CD4-positive, alpha-beta T cell treated with Interleukin-15 for 4 hours (primary cell): ENCODE data around the gene FHIP2A.
"Not testable (repeated sequence)": the region's sequence is repeated elsewhere in the genome, so short reads cannot be mapped to it uniquely, and the experiment has no call there.

Source experiments
- DNase-seq: peaks from one replicate; pipeline ENCODE4 v3.0.0-alpha.2; 2020; ENCODE audit warnings: low spot score

The FHIP2A gene

DNA sequence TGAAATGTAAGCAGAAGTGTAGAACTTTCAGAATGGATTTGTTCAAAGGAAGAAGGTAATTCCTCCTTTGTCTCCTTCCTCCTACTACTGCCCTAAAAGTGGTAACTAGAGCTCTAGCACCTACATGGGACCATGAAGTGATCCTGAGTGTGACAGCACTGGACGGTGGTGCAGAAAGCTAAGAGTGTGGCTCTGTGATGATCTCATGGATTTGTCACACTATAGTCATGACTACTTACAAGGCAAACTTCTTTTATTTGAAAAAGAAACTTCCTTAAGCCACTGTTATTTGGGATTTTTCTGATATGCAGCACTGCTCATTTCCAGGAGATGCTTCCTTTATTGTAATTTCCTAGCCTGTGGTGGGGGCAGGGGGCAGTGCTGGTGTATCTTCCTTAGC, 5.8 kb upstream of the FHIP2A start:
- no peak for DNase-seq

DNA sequence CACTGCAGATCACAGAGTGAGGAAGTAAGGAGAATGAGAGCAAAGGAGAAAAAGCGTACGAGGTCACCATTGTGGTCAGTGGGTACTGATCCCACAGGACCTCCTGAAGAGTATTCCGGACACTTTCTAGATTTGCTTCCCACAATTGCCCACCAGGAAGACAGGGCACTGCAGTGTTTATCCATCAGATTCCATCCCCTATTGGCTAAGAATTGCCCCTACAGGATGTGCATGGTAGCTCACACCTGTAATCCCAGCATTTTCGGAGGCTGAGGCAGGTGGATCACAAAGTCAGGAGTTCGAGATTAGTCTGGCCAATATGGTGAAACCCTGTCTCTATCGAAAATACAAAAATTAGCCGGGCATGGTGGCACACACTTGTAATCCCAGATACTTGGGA, 5.3 kb upstream of the FHIP2A start:
- DNase-seq: no peak

DNA sequence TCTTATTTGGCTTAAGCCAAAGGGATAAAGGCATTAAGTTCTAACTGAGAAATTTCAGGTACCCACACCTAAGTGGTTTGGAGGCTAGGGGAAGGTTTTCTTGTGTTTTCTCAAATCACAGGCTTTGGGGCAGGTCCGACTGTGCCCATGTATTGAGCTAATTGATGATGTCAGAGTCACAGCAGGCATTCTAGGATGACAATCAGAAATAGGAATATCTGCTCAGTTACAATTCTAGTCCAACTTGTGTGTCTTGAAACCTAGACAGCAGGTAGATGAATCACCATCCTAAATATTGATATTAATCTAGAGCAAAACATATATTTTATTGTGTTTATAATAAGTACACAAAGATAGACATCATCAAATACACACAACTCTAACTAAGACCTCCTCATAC, 2.3 kb upstream of the FHIP2A start:
- no peak for DNase-seq

DNA sequence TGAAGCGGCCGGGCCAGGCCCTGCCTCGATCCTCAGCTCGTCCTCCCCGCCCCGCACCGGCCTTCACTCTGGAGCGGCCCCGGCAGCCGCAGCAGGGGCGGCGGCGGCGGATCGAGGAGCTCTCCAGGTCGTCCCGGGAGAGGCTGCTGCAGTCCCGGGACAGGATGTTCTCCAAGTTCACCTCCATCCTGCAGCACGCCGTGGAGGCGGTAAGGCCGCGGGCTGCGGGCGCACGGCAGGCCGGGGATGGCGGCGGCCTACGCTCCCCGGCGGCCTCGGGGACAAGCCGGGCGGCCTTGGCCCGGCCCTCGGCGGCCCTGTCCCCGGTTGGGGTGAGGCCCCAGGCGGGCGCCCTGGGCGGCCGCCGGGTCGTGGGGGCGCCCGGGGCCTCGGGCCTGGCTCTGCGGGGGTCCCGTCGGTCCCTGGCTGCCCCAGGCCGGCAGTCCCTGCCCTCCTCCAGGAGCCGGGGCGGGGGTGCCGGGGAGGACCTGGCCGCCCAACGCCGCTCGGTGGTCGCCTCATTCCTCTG, 399 bp downstream of the FHIP2A start:
- peak; percentile 50 for DNase-seq

DNA sequence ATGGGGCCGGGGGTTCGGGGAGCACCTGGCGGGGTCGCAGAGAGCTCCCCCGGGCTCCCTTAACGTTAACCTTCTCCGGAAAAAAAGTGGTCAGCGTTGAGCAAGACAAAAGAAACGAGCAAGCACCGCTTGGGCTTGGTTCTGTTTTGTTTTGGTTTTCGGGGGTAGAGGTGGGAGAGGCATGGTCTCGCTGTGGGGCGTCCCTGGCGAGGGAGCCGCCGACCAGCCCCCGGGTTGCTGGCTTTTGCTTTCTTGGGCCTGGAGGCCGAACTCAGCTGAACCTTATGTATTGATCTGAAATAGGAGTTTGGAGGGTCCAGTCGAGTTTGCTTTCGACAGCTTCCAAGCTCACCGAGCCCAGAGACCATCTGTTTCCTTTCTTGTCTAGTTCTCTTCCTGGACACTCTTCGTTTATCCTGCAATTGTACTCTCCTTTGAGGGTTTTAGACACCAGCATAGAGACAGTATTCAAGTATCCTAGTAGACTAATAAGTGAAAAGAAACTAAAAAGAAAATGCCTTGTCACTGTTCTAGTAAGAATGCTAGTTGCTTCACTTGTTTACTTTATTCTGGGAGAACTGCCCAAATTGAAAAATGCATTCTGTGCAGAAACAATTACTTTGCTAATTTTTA, 980 bp downstream of the FHIP2A start:
- peak; percentile 33 for DNase-seq

DNA sequence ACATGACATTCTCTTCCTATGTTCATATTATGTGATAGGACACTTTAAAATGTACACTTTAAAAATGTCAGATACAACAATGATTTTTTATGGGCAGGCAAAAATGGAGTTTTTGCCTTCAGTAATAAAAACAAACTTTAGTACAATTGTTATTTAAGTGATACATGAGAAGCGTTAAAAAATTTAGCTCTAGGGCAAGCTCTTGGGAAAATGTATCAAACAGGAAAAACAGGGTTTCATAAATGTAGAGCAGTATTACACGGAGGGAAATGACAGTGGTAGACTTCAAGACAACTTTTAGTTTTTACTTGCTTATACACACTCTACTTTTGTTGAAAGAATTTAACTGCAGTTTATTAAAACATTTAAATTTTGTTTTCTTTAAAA, 1.5 kb downstream of the FHIP2A start:
- no peak for DNase-seq

DNA sequence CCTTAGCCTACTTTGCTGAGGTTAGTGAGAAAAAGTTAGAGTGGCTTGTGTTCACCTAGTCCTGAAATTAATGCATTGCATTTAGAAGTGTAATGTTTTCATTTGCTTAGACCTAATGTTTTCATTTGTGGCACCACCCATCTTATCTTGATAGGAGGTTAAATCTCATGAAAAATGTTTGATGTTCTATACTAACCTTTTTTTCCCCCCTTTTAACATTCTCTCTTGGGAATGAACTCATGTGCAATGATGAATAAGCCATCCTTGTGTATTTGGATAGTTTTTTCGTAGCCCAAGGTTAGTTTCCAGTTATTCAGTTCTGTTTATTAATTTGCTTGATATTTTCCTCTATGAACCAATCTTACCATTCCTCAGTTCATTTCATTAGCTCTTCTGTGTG, 2.8 kb downstream of the FHIP2A start:
- no peak for DNase-seq

DNA sequence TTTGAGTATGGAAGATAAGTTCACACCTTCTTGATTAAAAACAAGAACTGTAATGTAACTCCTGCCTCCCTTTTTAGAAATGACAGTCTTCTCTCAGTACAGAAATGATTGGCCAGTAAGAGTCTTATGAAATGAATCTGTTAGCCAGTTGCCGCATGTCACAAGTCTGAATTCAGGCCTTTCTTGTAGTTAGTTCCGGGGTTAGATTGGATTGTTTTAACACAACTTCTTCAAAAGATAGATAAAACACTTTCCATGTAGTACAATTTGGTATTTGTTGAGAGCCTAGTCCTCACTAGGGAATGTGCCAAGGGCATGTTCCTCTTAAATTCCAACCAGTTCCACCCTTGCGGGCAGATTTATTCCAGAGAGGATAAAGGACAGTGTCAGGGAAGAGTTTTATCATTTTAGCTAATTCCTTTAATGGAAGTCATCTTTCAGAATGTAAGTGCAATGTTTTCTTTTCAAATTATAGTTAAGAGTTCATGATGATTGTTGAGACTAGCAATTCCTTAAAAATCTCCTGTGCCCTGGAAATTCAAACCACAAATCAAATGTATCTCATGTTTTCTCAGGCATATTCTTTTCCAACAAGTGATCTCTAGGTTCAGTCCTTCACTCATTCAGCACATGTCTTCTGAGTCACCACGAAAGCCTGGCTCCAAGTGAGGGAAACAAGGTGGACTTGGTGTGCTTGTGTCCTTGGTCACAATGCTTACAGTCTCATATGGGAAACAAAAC, 4.1 kb downstream of the FHIP2A start:
- DNase-seq: no peak

DNA sequence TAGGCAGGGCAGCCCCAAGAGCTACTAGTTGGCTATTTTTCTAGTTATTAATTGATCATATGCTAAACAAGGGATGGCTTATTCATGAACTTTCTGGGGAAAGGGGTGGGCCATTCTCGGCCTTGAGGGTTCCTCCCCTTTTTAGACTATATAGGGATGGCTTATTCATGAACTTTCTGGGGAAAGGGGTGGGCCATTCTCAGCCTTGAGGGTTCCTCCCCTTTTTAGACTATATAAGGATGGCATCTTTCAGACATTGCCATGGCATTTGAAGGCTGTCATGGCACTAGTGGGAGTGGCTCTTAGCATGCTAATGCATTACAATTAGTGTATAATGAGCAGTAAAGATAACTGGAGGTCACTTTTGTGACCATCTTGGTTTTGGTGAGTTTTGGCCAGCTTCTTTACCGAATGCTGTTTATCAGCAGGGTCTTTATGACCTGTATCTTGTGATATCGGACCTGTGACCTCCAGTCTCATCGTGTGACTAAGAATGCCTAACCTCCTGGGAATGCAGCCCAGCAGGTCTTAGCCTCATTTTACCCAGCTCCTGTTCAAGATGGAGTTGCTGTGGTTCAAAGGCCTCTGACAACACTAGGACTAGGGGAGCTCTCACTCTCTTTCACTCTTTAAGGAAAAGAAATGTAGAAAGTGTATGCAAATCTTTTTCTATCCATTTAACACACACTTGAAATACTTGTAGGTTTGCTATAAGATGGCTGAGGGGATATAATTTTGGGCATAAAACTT, 7.8 kb downstream of the FHIP2A start:
- no peak for DNase-seq

DNA sequence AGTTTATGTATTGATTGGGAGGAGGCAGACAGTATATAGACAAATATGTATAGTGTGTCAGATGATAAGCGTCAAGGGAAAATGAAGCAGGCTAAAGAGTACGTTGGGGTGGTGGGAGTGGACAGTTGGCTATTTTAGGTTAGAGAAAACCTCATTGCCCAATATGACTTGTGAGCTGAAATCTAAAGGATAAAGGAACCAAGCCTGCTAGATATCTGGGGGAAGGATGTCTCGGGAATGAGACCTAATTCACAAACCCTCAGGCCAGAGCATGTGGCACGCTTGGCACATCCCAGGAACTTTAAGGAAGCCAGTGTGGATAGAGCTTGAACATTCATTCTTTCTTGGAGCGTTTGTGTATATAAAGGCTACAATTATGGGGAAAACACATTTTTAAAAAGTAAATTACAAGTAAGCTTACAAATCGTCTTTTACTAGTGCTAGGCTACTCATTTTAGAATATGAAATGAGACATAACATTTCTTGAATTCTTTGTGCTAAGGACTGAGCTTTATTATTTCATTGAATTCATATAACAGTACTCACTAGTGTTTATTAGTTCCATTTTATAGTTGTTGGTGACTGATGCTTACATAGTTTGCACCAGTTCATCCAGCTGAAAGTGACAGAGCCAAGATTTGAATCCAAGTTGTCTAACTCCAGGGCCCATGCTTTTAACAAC, 9.7 kb downstream of the FHIP2A start:
- DNase-seq: no peak

DNA sequence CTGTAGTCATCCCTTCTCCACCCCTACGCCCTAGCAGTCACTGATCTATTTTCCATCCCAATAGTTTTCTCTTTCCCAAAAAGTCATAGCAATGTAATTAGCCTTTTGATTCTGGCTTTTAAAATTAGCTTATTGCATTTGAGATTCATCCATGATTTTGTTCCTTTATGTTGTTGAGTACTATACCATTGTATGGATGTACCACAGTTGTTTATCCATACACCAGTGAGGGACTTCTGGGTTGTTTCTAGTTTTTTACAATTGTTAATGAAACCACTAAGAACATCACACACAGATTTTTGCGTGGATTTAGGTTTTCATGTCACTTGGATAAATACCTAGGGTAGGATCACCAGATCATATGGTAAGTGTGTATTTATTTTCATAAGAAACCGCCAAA, 16.1 kb downstream of the FHIP2A start:
- DNase-seq: no peak

DNA sequence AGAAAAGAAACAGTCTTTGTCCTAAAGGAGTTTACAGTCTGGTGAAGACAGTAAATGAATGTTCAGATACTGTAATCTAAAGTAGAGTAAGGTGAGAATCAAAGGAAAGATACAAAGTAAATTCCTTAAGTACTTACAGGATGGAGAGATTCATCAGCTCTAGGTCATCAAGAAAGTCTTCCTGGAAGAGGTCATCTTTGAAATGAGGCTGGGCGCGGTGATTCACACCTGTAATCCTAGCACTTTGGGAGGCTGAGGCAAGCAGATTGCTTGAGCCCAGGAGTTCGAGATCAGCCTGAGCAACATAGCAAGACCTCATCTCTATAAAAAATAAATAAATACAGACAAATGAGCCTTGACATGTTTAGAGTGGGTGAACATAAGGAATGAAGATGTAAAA, 18.3 kb downstream of the FHIP2A start:
- no peak for DNase-seq

DNA sequence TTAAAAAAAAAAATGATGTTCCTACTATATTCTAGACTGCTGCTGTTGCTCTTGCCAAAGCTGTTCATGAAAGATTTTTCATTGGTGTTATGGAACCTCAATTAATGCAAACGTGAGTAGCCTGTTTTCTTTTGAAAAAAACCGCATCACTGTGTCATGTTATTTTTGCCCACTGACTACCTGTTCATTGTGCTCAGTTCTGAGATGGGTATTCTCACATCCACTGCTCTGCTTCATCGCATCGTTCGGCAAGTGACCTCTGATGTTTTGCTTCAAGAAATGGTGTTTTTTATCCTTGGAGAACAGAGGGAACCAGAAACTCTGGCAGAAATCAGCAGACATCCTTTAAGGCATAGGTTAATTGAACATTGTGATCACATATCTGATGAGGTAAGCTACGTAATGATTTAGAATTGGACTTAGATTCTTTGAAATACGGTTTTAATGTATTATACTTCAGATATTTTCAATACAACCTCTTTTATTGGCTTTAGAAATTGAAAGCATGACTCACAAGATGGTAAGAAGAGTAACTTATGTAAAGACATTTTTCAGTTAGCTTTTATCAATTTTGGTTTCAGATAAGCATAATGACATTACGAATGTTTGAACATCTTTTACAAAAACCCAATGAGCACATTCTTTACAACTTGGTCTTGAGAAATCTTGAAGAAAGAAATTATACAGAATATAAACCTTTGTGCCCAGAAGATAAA, 24.6 kb downstream of the FHIP2A start:
- no peak for DNase-seq

DNA sequence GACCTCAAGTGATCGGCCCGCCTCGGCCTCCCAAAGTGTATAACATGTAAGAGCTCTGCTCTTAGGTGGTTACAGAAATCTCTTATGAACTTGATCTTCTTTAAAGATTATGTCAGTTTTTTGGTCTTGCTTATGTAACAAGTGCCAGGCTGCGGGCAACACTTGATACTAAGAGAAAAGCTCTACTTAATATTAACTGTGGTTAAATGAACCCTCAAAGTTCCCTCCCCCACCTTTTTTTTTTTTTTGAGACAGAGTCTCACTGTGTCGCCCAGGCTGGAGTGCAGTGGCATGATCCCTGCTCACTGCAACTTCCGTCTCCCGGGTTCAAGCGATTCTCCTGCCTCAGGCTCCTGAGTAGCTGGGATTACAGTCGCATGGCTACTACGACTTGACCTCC, 25.9 kb downstream of the FHIP2A start:
- DNase-seq: not testable (repeated sequence)

DNA sequence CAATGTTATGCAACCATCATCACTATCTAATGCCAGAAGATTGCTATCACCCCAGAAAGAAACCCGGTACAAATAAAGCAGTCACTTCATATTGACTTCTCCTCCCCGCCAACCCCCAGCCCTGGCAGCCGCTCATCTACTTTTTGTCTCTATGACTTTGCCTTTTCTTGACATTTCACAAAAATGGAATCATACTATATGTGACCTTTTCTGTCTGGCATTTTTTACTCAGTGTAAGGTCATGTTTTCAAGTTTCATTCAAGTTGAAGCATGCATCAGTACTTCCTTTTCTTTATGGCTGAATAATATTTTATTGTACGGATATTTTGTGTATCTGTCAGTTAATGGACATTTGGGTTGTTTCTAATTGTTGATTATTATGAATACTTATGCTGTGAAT, 28.1 kb downstream of the FHIP2A start:
- DNase-seq: no peak

DNA sequence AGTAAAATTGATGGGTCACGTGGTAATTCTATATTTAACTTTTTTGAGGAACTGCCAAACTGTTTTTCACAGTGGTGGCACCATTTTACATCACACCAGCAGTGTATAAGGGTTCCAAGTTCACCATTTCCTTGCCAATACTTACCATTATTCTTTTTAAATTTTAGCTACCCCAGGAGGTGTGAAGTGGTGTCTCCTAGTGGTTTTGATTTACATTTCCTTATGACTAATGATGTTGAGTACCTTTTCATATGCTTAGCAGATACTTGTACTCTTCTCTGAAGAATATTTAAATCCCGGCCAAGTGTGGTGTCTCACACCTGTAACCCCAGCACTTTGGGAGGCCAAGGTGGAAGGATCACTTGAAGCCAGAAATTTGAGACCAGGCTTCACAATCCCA, 28.5 kb downstream of the FHIP2A start:
- no peak for DNase-seq

DNA sequence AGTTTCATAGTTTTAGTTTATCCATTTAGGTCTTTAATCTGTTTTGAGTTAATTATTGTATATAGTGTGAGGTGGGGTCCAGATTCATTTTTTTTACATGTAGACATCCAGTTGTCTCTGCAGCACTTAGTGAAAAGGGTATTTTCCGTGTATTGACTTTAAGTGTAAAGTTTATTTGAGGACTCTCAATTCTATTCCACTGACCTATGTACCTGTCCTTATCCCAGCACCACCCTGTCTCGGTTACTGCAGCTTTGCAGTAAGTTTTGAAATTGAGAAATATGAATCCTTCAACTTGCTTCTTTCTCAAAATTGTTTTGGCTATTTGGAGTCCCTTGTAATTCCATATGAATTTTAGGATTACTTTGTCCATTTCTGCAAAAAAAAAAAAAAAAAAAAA, 29.8 kb downstream of the FHIP2A start:
- DNase-seq: no peak

DNA sequence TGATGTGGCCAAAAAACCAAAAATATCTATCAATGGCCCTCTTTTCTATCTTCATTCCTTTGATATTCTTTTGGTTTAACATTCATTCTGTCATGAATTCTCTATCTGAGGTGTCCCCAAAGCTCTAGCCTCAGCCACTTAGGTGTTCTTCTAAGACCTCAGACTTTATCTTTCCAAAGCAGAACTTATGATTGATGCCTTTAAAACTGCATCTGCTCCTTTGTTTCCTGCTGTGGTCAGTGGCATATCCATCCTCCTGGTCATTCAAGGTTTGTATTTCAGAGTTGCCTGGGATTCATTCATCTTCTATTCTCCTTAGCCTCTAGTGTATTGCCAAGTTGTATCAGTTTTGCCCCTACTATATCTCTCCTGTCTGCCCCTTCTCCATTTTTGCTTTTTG, 30.6 kb downstream of the FHIP2A start:
- no peak for DNase-seq

DNA sequence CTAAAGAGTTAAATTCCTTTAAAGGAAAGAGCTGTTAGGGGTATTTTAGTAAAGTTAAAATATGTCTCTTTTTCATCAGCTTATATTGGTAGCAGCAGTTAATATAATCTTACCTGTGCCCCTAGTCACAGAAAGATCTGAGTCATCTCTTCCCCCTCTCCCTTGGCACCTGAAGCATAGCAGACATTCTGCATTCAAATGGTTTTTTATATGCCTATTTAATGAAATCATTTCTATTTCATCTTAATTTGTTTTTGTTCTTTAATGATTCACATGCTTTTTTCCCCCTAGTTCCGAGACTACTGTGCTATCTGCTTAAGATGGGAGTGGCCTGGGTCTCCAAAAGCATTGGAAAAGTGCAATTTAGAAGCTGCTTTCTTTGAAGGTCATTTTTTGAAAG, 33.3 kb downstream of the FHIP2A start:
- DNase-seq: no peak

DNA sequence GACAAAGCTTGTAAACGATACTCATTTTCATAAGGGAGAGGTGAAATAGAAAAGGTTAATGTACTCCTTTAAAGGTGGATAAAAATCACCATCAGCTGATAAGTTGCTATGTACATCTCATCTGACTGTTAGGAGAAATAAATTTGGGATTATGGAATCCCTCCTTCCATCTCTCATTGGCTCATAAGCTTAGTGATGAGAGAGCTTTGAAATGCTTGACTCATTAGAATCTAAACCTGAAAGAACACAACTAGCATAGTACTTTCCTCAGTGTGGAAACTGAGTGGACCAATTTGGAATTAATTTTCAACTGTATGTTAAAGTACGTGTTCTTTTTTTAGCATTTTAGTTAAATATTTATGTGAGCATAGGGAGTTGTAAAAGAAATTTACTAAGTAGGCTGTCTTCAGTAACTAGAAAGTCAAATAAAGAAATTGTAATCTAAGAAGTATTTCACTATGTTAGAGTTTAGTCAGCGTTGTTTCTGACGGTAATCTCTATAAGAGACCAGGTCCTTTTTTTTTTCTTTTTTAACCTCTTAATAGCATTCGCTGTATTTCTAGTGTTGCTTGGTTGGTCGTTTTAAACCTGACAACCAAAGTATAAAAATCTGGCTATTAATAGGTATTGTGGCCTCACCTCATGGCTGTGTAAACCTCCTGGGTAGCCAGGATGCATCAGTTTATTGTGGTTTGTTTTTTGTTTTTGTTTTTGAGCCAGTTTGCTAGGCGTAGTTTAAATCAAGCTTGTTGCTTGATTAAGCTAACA, 34.4 kb downstream of the FHIP2A start:
- no peak for DNase-seq
